ENCODE data around the gene PITX2. TPM values are rescaled to one million over a fixed set of nuclear protein-coding genes. Genes with fewer than 3 reads are reported as not detected.

PITX2 gene
- total and polyA plus RNA-seq, 8 donors, result 0.09 to 0.16 TPM; not detected in 6

GRCh38 chr4:110611968-110612447 is 10.9 kb downstream of the PITX2 start:
- no peak overlapping the region for H3K27ac ChIP-seq
- intact Hi-C loops (cut with DNase I), result no loop called here
- no peaks in the 10 kb centered on the region for H3K36me3 ChIP-seq
- H3K9me3 ChIP-seq, result no peaks in the 10 kb centered on the region
- no peak overlapping the region for H3K4me3 ChIP-seq
- ATAC-seq, result no peak
- 4 to 6% methylated on average over 30 of the region's 30 CpGs for WGBS, 2 donors
- peaks cover 0 to 5% (median 0%) of the 10 kb centered on the region in 3 donors for H3K4me1 ChIP-seq
- FAIRE-seq, result no peak
- peak in 1 of 6 donors; percentile 41 for DNase-seq
- TF ChIP-seq CTCF (IDR thresholded peaks at IDR 0.05), result no peak
- H3K27me3 ChIP-seq, result peaks cover 7 to 83% (median 21%) of the 10 kb centered on the region in 4 donors

- DNase-seq (peak in 2 of 6 donors; percentile 55 to 59), ATAC-seq (peak in 3 of 4 donors; percentile 30 to 47 (median 44)), FAIRE-seq (no peak)
- Histone ChIP-seq H3K4me1 (peaks cover 0 to 5% (median 0%) of the 10 kb centered on the region in 3 donors), H3K27ac (no peak overlapping the region), H3K4me3 (no peak overlapping the region), H3K36me3 (no peaks in the 10 kb centered on the region), H3K27me3 (peaks cover 5 to 76% (median 17%) of the 10 kb centered on the region in 4 donors), H3K9me3 (no peaks in the 10 kb centered on the region)
- WGBS, 2 donors, result 4 to 5% methylated on average over 44 to 54 of the region's 54 CpGs
- intact Hi-C loops (cut with DNase I), result no loop called here
- no peak for TF ChIP-seq CTCF (IDR thresholded peaks at IDR 0.05)
Measured at GRCh38 chr4:110610940-110611831, 11.7 kb downstream of the PITX2 start.

- DNase-seq, result peak in 1 of 6 donors; percentile 44
- WGBS, 2 donors, result 6 to 8% methylated on average over 20 of the region's 20 CpGs
- ATAC-seq, result no peak
- intact Hi-C loops (cut with DNase I), result no loop called here
- Histone ChIP-seq H3K9me3 (no peaks in the 10 kb centered on the region), H3K36me3 (no peaks in the 10 kb centered on the region), H3K27me3 (peaks cover 5 to 70% (median 16%) of the 10 kb centered on the region in 4 donors), H3K27ac (no peak overlapping the region), H3K4me3 (no peak overlapping the region), H3K4me1 (peaks cover 0 to 5% (median 0%) of the 10 kb centered on the region in 3 donors)
- no peak for FAIRE-seq
- no peak for TF ChIP-seq CTCF (IDR thresholded peaks at IDR 0.05)
Measured at GRCh38 chr4:110610620-110610939, 12.3 kb downstream of the PITX2 start.

- peaks cover 1 to 60% (median 11%) of the 10 kb centered on the region in 4 donors for H3K27me3 ChIP-seq
Measured at GRCh38 chr4:110609044-110609750, 13.7 kb downstream of the PITX2 start.

More at GRCh38 chr4:110609044-110609750, 13.7 kb downstream of the PITX2 start:
- FAIRE-seq (no peak), ATAC-seq (no peak), DNase-seq (no peak)
- H3K27ac ChIP-seq, result no peak overlapping the region
- H3K9me3 ChIP-seq, result no peaks in the 10 kb centered on the region
- H3K4me3 ChIP-seq, result no peak overlapping the region
- peaks cover 0 to 5% (median 0%) of the 10 kb centered on the region in 3 donors for H3K4me1 ChIP-seq
- WGBS, 2 donors, result 18 to 20% methylated on average over 6 of the region's 6 CpGs
- no peak for TF ChIP-seq CTCF (IDR thresholded peaks at IDR 0.05)
- no peaks in the 10 kb centered on the region for H3K36me3 ChIP-seq
- intact Hi-C loops (cut with DNase I), result no loop called here

Data from pancreas (tissue), 10 donors.